Subcutaneous abdominal adipose tissue (tissue), 5 donors: ENCODE measurements around the gene SLC22A1.
"Not testable (repeated sequence)": the region's sequence is repeated elsewhere in the genome, so short reads cannot be mapped to it uniquely, and the experiment has no call there.

ENCODE experiments used
- H3K27ac ChIP-seq: one replicate; pipeline ENCODE4 v1.7.0; 2013; ENCODE audit warnings: low read depth, mild to moderate bottlenecking, inconsistent platforms, low read length, moderate library complexity
- H3K27me3 ChIP-seq, 5 donors: one replicate each; pipeline ENCODE4 v1.7.0; 2013; ENCODE audit warnings: low read length in 5 of 5, inconsistent platforms in 1 of 5; ENCODE audit not compliant: control insufficient read depth in 5 of 5, insufficient read depth in 4 of 5
- H3K36me3 ChIP-seq, 5 donors: one replicate each; pipeline ENCODE4 v1.7.0; 2013; ENCODE audit warnings: low read length in 5 of 5; ENCODE audit not compliant: control insufficient read depth in 5 of 5, insufficient read depth in 5 of 5
- H3K4me1 ChIP-seq, 5 donors: one replicate each; pipeline ENCODE4 v1.7.0; 2013; ENCODE audit warnings: low read length in 5 of 5, mild to moderate bottlenecking in 3 of 5, moderate library complexity in 1 of 5; ENCODE audit not compliant: control insufficient read depth in 5 of 5, insufficient read depth in 5 of 5
- H3K4me3 ChIP-seq, 5 donors: one replicate each; pipeline ENCODE4 v1.7.0; 2013; ENCODE audit warnings: low read length in 5 of 5, low read depth in 1 of 5
- H3K9ac ChIP-seq, 5 donors: one replicate each; pipeline ENCODE4 v1.7.0; 2013; ENCODE audit warnings: low read length in 5 of 5, mild to moderate bottlenecking in 4 of 5, moderate library complexity in 3 of 5
- H3K9me3 ChIP-seq, 5 donors: one replicate each; pipeline ENCODE4 v1.7.0; 2013; ENCODE audit warnings: low read length in 5 of 5; ENCODE audit not compliant: control insufficient read depth in 5 of 5
- donor health status: healthy.
- donor health status: healthy.
- donor health status: healthy.
- donor health status: healthy.
- donor health status: healthy.

The SLC22A1 gene

GRCh38 chr6:160118620-160119229, 2.9 kb upstream of the SLC22A1 start:
- Histone ChIP-seq H3K9me3 (no peaks in the 10 kb centered on the region), H3K4me1 (no peaks in the 10 kb centered on the region), H3K27ac (no peak overlapping the region), H3K9ac (no peak overlapping the region), H3K4me3 (no peak overlapping the region), H3K27me3 (no peaks in the 10 kb centered on the region), H3K36me3 (peaks cover 0 to 18% (median 7%) of the 10 kb centered on the region in 5 donors)

GRCh38 chr6:160120087-160120486, 1.5 kb upstream of the SLC22A1 start:
- Histone ChIP-seq H3K36me3 (peaks cover 0 to 18% (median 7%) of the 10 kb centered on the region in 5 donors), H3K4me1 (no peaks in the 10 kb centered on the region), H3K4me3 (no peak overlapping the region), H3K27ac (no peak overlapping the region), H3K9me3 (no peaks in the 10 kb centered on the region), H3K27me3 (no peaks in the 10 kb centered on the region), H3K9ac (no peak overlapping the region)

- no peak overlapping the region for H3K27ac ChIP-seq
- no peaks in the 10 kb centered on the region for H3K9me3 ChIP-seq
- no peaks in the 10 kb centered on the region for H3K27me3 ChIP-seq
- H3K9ac ChIP-seq = no peak overlapping the region
- peaks cover 0 to 18% (median 5%) of the 10 kb centered on the region in 5 donors for H3K36me3 ChIP-seq
- H3K4me1 ChIP-seq = no peaks in the 10 kb centered on the region
- no peak overlapping the region for H3K4me3 ChIP-seq
Observed at GRCh38 chr6:160121981-160122380, 366 bp downstream of the SLC22A1 start.

GRCh38 chr6:160122744-160123143, 1.1 kb downstream of the SLC22A1 start:
- no peaks in the 10 kb centered on the region for H3K27me3 ChIP-seq
- H3K36me3 ChIP-seq = peaks cover 0 to 13% (median 3%) of the 10 kb centered on the region in 5 donors
- H3K27ac ChIP-seq = no peak overlapping the region
- H3K9me3 ChIP-seq = no peaks in the 10 kb centered on the region
- no peak overlapping the region for H3K4me3 ChIP-seq
- no peak overlapping the region for H3K9ac ChIP-seq
- no peaks in the 10 kb centered on the region for H3K4me1 ChIP-seq

GRCh38 chr6:160124007-160124406, 2.4 kb downstream of the SLC22A1 start:
- H3K9me3 ChIP-seq = no peaks in the 10 kb centered on the region
- H3K27me3 ChIP-seq = no peaks in the 10 kb centered on the region
- no peaks in the 10 kb centered on the region for H3K4me1 ChIP-seq
- H3K36me3 ChIP-seq = peaks cover 0 to 6% (median 0%) of the 10 kb centered on the region in 5 donors
- H3K4me3 ChIP-seq = no peak overlapping the region
- no peak overlapping the region for H3K9ac ChIP-seq
- H3K27ac ChIP-seq = no peak overlapping the region

- Histone ChIP-seq H3K27me3 (no peaks in the 10 kb centered on the region), H3K4me3 (no peak overlapping the region), H3K36me3 (peaks cover 0 to 6% (median 0%) of the 10 kb centered on the region in 5 donors), H3K27ac (no peak overlapping the region), H3K9ac (no peak overlapping the region), H3K9me3 (no peaks in the 10 kb centered on the region), H3K4me1 (no peaks in the 10 kb centered on the region)
Observed at GRCh38 chr6:160124605-160125004, 3.0 kb downstream of the SLC22A1 start.

- H3K4me3 ChIP-seq, H3K4me1 ChIP-seq, H3K27me3 ChIP-seq, H3K9ac ChIP-seq, H3K36me3 ChIP-seq, H3K9me3 ChIP-seq, H3K27ac ChIP-seq: not testable (repeated sequence)
Observed at GRCh38 chr6:160125105-160125504, 3.5 kb downstream of the SLC22A1 start.

GRCh38 chr6:160127270-160128124, 5.9 kb downstream of the SLC22A1 start:
- Histone ChIP-seq H3K4me1 (no peaks in the 10 kb centered on the region), H3K36me3 (peaks cover 0 to 5% (median 0%) of the 10 kb centered on the region in 5 donors), H3K9ac (no peak overlapping the region), H3K9me3 (no peaks in the 10 kb centered on the region), H3K4me3 (no peak overlapping the region), H3K27me3 (no peaks in the 10 kb centered on the region), H3K27ac (no peak overlapping the region)

- Histone ChIP-seq H3K4me3 (no peak overlapping the region), H3K9me3 (no peaks in the 10 kb centered on the region), H3K9ac (no peak overlapping the region), H3K36me3 (peaks cover 0 to 5% (median 0%) of the 10 kb centered on the region in 5 donors), H3K4me1 (no peaks in the 10 kb centered on the region), H3K27me3 (no peaks in the 10 kb centered on the region), H3K27ac (no peak overlapping the region)
Observed at GRCh38 chr6:160128125-160128683, 6.6 kb downstream of the SLC22A1 start.

GRCh38 chr6:160128879-160129516, 7.4 kb downstream of the SLC22A1 start:
- Histone ChIP-seq H3K36me3 (peaks cover 0 to 5% (median 0%) of the 10 kb centered on the region in 5 donors), H3K27ac (no peak overlapping the region), H3K9me3 (no peaks in the 10 kb centered on the region), H3K9ac (no peak overlapping the region), H3K4me1 (peaks cover 0 to under 1% (median 0%) of the 10 kb centered on the region in 5 donors), H3K27me3 (no peaks in the 10 kb centered on the region), H3K4me3 (no peak overlapping the region)
